Measurements from ENCODE around the gene RARS1. TPM values are rescaled to one million over a fixed set of nuclear protein-coding genes. Genes with fewer than 3 reads are reported as not detected.

Gene RARS1
- total RNA-seq, 2 donors from 2014 or later: 50.5 to 93.8 TPM

- Histone ChIP-seq H3K9me3 (no peaks in the 10 kb centered on the region), H3K4me3 (no peak overlapping the region), H3K27ac (no peak overlapping the region), H3K36me3 (no peaks in the 10 kb centered on the region), H3K27me3 (replicated peaks; ENCODE audit: insufficient read depth) (no peaks in the 10 kb centered on the region), H3K4me1 (ENCODE audit: control insufficient read depth in 1 of 2, low read depth in 2 of 2) (no peaks in the 10 kb centered on the region)
- ATAC-seq (ENCODE audit: insufficient number of reproducible peaks, low FRiP score, low read depth) (no peak), DNase-seq (ENCODE audit: low spot score) (no peak)
- TF ChIP-seq CTCF (IDR thresholded peaks at IDR 0.05): no peak
Observed at GRCh38 chr5:168460606-168461005, 25.7 kb upstream of the RARS1 start.

DNA sequence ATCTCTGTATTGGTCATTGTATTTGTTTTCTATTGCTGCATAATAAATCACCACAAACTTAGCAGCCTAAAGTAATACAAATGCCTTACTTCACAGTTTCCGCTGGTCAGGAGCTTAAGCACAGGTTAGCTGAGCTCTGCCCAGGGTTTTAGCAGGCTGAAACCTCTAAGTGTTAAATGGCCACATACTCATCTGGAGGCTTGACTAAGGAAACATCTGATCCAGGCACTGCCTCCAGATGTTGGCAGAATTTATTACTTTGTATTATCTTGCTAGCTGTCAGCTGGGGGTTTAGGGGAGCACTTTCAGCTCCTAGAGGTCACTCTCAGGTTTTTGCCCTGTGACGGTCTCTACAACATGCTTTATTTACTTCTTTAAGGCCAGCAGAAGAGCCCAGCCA, 23.2 kb upstream of the RARS1 start:
- TF ChIP-seq CTCF (IDR thresholded peaks at IDR 0.05): no peak
- no peaks in the 10 kb centered on the region for H3K27me3 ChIP-seq (replicated peaks; ENCODE audit: insufficient read depth)
- H3K4me1 ChIP-seq (ENCODE audit: control insufficient read depth in 1 of 2, low read depth in 2 of 2): no peaks in the 10 kb centered on the region
- no peak overlapping the region for H3K4me3 ChIP-seq
- DNase-seq (ENCODE audit: low spot score): no peak
- ATAC-seq (ENCODE audit: insufficient number of reproducible peaks, low FRiP score, low read depth): no peak
- no peaks in the 10 kb centered on the region for H3K36me3 ChIP-seq
- no peak overlapping the region for H3K27ac ChIP-seq
- no peaks in the 10 kb centered on the region for H3K9me3 ChIP-seq

- TF ChIP-seq CTCF (IDR thresholded peaks at IDR 0.05): no peak
- no peak for ATAC-seq (ENCODE audit: insufficient number of reproducible peaks, low FRiP score, low read depth)
- Histone ChIP-seq H3K9me3 (no peaks in the 10 kb centered on the region), H3K4me3 (no peak overlapping the region), H3K36me3 (no peaks in the 10 kb centered on the region), H3K27me3 (replicated peaks; ENCODE audit: insufficient read depth) (no peaks in the 10 kb centered on the region), H3K27ac (no peak overlapping the region), H3K4me1 (ENCODE audit: control insufficient read depth in 1 of 2, low read depth in 2 of 2) (no peaks in the 10 kb centered on the region)
- no peak for DNase-seq (ENCODE audit: low spot score)
Observed at GRCh38 chr5:168464214-168464613, 22.1 kb upstream of the RARS1 start.

GRCh38 chr5:168464641-168465040, 21.6 kb upstream of the RARS1 start:
- H3K27ac ChIP-seq: no peak overlapping the region
- H3K36me3 ChIP-seq: no peaks in the 10 kb centered on the region
- H3K9me3 ChIP-seq: no peaks in the 10 kb centered on the region
- DNase-seq (ENCODE audit: low spot score): no peak
- TF ChIP-seq CTCF (IDR thresholded peaks at IDR 0.05): no peak
- no peak overlapping the region for H3K4me3 ChIP-seq
- no peaks in the 10 kb centered on the region for H3K27me3 ChIP-seq (replicated peaks; ENCODE audit: insufficient read depth)
- no peaks in the 10 kb centered on the region for H3K4me1 ChIP-seq (ENCODE audit: control insufficient read depth in 1 of 2, low read depth in 2 of 2)
- no peak for ATAC-seq (ENCODE audit: insufficient number of reproducible peaks, low FRiP score, low read depth)

- TF ChIP-seq CTCF (IDR thresholded peaks at IDR 0.05): no peak
- no peaks in the 10 kb centered on the region for H3K4me1 ChIP-seq (ENCODE audit: control insufficient read depth in 1 of 2, low read depth in 2 of 2)
- H3K27me3 ChIP-seq (replicated peaks; ENCODE audit: insufficient read depth): no peaks in the 10 kb centered on the region
- H3K36me3 ChIP-seq: no peaks in the 10 kb centered on the region
- H3K9me3 ChIP-seq: no peaks in the 10 kb centered on the region
- no peak overlapping the region for H3K27ac ChIP-seq
- H3K4me3 ChIP-seq: no peak overlapping the region
- DNase-seq (ENCODE audit: low spot score) (no peak), ATAC-seq (ENCODE audit: insufficient number of reproducible peaks, low FRiP score, low read depth) (no peak)
Observed at GRCh38 chr5:168467755-168468330, 18.4 kb upstream of the RARS1 start.
